Measurements from ENCODE around the gene KRTAP26-1. TPM values are rescaled to one million over a fixed set of nuclear protein-coding genes. Genes with fewer than 3 reads are reported as not detected.

The KRTAP26-1 gene
- total RNA-seq, result not detected

GRCh38 chr21:30320215-30320614 lies at the start of gene KRTAP26-1:
Gene KRTAP26-1 (minus strand): TSS chr21:30320315. CDS start chr21:30320035, 280 bp downstream.
- DNase-seq (ENCODE audit: low spot score in 2 of 2) (no peak), FAIRE-seq (no peak)

- no peak for DNase-seq (ENCODE audit: low spot score in 2 of 2)
- no peak for FAIRE-seq
These were observed 35.8 kb upstream of the KRTAP26-1 start for GRCh38 chr21:30355906-30356305.

GRCh38 chr21:30354308-30355005 lies 34.3 kb upstream of the KRTAP26-1 start:
- no peak for DNase-seq (ENCODE audit: low spot score in 2 of 2)

GRCh38 chr21:30351534-30351933 lies 31.4 kb upstream of the KRTAP26-1 start:
- no peak for DNase-seq (ENCODE audit: low spot score in 2 of 2)

More at GRCh38 chr21:30354308-30355005, 34.3 kb upstream of the KRTAP26-1 start:
- no peak for FAIRE-seq

GRCh38 chr21:30349572-30349971 lies 29.5 kb upstream of the KRTAP26-1 start:
- DNase-seq (ENCODE audit: low spot score in 2 of 2), result no peak
- FAIRE-seq, result no peak

More at GRCh38 chr21:30351534-30351933, 31.4 kb upstream of the KRTAP26-1 start:
- FAIRE-seq, result peak; percentile 64

GRCh38 chr21:30348506-30348905 lies 28.4 kb upstream of the KRTAP26-1 start, which contains the start of gene KRTAP23-1:
Gene KRTAP23-1 (minus strand): TSS chr21:30348606. CDS start chr21:30348606, 0 bp downstream.
- no peak for FAIRE-seq

GRCh38 chr21:30345014-30345413 lies 24.9 kb upstream of the KRTAP26-1 start:
- DNase-seq (ENCODE audit: low spot score in 2 of 2) (no peak), FAIRE-seq (no peak)

More at GRCh38 chr21:30348506-30348905, 28.4 kb upstream of the KRTAP26-1 start, which contains the start of gene KRTAP23-1:
- no peak for DNase-seq (ENCODE audit: low spot score in 2 of 2)

- peak in 1 of 2 donors; percentile 8 for DNase-seq (ENCODE audit: low spot score in 2 of 2)
- FAIRE-seq, result no peak
These were observed 20.8 kb upstream of the KRTAP26-1 start for GRCh38 chr21:30340714-30341573.

- DNase-seq (ENCODE audit: low spot score in 2 of 2), result no peak
- FAIRE-seq, result no peak
These were observed 18.6 kb upstream of the KRTAP26-1 start for GRCh38 chr21:30338717-30339116.

DNA sequence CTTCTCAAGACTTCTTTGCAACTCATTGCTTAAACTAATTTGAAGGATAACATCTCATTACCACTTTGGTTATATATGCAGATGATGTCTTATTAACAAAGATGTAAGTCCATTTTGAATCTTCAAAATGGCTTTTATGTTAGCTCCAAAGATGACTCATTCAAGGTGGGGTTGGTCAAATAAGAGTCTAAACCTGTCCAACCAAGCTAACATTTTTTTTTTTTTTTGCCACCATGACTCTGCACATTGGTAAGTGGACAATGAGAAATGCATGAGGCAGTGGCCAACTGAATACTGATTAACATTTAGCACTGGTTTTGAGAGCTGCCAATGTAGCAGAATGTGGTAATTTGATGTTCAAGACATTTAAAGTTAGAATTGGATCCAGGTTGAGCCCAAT lies 17.7 kb upstream of the KRTAP26-1 start:
- FAIRE-seq, result no peak
- DNase-seq (ENCODE audit: low spot score in 2 of 2), result no peak

DNA sequence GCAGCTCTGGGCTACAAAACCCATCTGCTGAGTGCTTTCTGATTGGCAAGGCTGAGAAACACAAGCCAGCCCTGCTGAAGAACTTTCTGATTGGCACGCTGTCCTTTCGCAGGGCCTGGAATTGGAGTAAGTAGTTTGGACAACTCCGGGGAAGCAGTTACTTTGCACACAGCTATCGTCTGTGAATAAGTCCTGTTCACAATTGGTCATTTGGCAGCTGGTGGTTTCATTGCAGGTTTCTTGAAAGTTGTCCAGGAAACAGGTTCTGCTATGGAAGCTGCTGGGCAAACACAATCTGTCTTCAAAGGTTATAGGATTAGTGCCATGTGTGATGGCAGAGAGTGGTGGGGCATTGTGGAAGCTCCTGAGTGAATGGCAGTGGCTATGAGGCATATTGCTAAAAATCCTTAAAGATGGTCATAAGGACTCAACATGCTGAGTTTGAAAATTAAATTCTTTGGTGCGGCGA lies 17.2 kb upstream of the KRTAP26-1 start, which contains the start of gene KRTAP27-1:
Gene KRTAP27-1, minus strand, starts transcription at position 419 of the 469 bp plus-strand sequence. Its CDS starts 26 bp downstream, at position 393.
- FAIRE-seq, result no peak
- no peak for DNase-seq (ENCODE audit: low spot score in 2 of 2)

- no peak for DNase-seq (ENCODE audit: low spot score in 2 of 2)
- FAIRE-seq, result no peak
These were observed 16.5 kb upstream of the KRTAP26-1 start for GRCh38 chr21:30336596-30336995.

DNA sequence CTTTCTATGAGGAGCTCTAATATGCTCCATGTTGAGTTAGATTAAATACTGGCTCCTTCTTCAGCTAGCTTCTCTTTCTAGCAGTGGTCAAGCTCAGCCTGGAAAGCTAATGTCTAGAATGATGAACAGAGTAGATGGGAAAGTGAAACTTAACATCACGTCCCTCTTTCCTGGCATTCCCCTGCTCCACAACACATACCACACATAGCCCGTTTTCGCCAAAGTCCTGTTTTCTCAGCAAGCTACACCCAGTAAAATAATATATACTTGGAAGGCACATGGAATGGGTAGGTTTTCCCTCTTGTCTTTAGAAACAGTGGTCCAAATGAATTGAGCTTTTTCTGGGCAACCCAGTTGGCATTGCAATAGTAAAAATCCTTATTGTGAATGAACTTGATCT lies 13.6 kb upstream of the KRTAP26-1 start:
- no peak for DNase-seq (ENCODE audit: low spot score in 2 of 2)

DNA sequence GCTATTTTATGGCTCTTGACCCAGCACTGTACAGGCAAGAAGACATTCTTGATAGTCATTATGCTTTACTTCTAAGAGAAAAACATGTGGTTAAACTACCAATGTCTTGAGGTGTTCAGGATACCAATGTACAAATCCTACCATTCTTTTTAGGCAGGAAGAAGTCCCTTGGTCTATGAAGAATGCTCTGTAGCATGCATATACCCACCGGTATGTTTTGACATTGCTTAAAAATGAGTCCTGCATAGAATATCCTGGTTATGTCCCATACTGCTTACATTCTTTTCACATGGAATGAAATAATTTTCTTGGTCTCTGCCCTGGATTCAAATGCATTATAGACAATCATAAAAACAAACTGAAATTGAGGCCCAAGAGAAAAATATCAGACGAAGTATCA lies 12.6 kb upstream of the KRTAP26-1 start:
- FAIRE-seq, result no peak
- DNase-seq (ENCODE audit: low spot score in 2 of 2), result no peak

More for the DNA sequence above, 13.6 kb upstream of the KRTAP26-1 start:
- FAIRE-seq, result no peak

DNA sequence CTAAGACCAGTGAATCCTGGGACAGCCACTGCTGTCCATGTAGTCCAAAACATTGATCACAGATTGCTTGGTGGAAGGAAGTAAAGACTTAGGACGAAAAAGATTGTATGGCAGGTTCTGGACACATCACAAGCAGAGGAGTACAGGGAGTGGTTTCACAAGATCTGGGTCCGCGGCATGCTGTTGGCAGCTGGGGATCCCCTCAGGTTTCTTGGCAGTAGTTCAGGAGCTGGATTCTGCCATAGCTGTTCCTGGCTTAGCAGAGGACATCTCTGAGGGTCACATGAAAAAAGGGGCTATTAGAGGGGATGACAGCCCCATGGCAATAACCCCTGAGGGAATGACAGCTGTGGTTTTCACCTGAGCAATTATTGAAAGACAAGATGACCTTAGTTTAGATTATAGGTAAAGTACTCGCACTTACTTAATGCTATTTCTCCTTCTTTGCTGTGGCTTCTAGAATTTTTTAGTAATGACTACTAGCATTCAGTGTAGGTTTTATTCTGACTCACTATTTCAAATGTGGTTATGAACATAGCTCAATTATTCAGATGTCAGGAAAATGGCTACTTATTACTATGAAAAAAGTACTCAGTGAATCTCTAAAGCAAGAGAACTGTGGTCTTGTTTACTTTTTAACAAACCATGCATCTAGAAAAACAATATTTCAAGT lies 9.2 kb upstream of the KRTAP26-1 start:
- FAIRE-seq (no peak), DNase-seq (ENCODE audit: low spot score in 2 of 2) (no peak)

DNA sequence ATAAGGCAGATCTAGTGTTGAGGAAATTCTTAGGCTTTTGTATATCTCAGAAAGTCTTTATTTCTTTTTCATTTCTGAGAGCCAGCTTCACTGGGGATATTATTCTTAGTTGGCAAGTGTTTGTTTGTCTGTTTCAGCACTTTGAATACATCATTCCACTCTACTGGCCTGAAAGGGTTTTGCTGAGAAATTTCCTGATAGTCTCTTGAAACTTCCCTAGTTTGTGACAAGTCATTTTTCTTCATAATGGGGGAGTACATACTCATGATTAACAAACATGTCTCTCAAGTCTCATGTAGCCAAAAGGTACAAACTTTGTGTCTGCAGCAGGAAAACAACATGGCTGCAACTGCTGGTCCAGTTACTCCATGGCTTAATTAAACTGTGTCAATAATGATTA lies 6.3 kb upstream of the KRTAP26-1 start:
- FAIRE-seq (no peak), DNase-seq (ENCODE audit: low spot score in 2 of 2) (no peak)

- DNase-seq (ENCODE audit: low spot score in 2 of 2) (no peak), FAIRE-seq (no peak)
These were observed 4.4 kb downstream of the KRTAP26-1 start for GRCh38 chr21:30315701-30316100.

DNA sequence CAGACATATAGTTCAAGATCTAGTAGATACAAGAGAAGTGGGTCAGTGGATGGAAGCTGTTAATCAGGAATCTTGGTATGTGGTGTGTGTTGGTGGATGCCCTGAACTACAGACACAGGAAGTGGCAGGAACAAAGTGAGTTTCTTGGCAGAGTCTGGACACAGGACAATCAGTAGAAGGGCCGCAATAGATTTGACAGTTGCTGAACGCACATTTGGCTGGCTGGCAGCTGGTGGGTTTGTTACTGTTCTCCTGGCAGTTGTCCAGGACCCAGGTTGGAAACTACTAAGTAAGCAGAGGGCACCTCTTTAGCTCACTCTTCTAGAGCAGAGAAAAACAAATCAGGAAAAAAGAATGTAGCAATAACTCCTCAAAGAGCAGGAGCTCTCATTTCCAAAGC lies 13.2 kb downstream of the KRTAP26-1 start:
- no peak for DNase-seq (ENCODE audit: low spot score in 2 of 2)
- FAIRE-seq, result no peak

DNA sequence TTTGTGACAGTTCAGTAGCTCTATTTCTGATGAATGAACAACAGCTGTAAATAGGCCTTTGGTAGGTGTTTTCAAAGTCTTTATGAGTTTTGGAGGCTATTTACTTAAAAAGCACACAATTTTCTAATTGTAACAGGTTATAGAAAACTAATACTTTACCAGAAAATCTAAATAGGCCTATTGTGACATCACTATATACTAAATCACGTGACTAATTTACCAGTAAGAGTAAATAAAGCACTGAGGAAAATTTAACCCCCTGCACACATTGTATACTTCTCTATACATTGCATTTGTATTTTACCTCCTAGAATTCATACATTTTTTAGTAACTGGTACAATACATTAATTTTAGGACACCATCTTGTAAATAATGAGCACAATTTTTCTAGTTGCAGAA lies 15.0 kb downstream of the KRTAP26-1 start:
- no peak for DNase-seq (ENCODE audit: low spot score in 2 of 2)
- FAIRE-seq, result no peak

- DNase-seq (ENCODE audit: low spot score in 2 of 2) (no peak), FAIRE-seq (no peak)
These were observed 30.9 kb downstream of the KRTAP26-1 start, which contains the start of gene KRTAP25-1 for GRCh38 chr21:30289215-30289614. Gene KRTAP25-1 (minus strand): TSS chr21:30289514. CDS start chr21:30289490, 24 bp downstream.

All from frontal cortex (tissue), 4 donors.